Activated naive CD8-positive, alpha-beta T cell treated with anti-CD3 and anti-CD28 coated beads, Interleukin-2, amount 10 ng/mL, durations not matched to agents 7 days and 5 days (primary cell): ENCODE results near the gene MSL3B. TPM values are rescaled to one million over a fixed set of nuclear protein-coding genes. Genes with fewer than 3 reads are reported as not detected.

Source experiments
- total RNA-seq, 2 experiments: library from RNA; stranded (reverse); gene quantifications; one replicate each; pipeline ENCODE4 v1.2.3, GENCODE V29; 2021

MSL3B gene

Other genes starting within 250 kb of the MSL3B start
- not detected for gene UGT1A10, start 231.9 kb downstream of the MSL3B start, total RNA-seq
- gene UGT1A9, start 196.5 kb downstream of the MSL3B start, total RNA-seq: not detected
- gene UGT1A7, start 186.5 kb downstream of the MSL3B start, total RNA-seq: not detected
- gene UGT1A6, start 175.5 kb downstream of the MSL3B start, total RNA-seq: not detected
- gene UGT1A5, start 155.5 kb downstream of the MSL3B start, total RNA-seq: not detected
- gene UGT1A4, start 149.7 kb downstream of the MSL3B start, total RNA-seq: not detected
- gene UGT1A3, start 139.3 kb downstream of the MSL3B start, total RNA-seq: not detected
- gene UGT1A1, start 108.1 kb downstream of the MSL3B start, total RNA-seq: not detected
- gene MROH2A, start 90.1 kb downstream of the MSL3B start, total RNA-seq: not detected
- 100 to 1,000 TPM; 100 to 109 TPM for gene HJURP, start 13.9 kb downstream of the MSL3B start, total RNA-seq
- gene TRPM8, start 49.0 kb upstream of the MSL3B start, total RNA-seq: not detected
- gene SPP2, start 182.3 kb upstream of the MSL3B start, total RNA-seq: not detected